ENCODE data around the gene NEGR1.

NEGR1 gene

GRCh38 chr1:71577451-71578131, 704.7 kb downstream of the NEGR1 start:
- H3K4me2 ChIP-seq (ENCODE audit: low read length) = no peak overlapping the region
- TF ChIP-seq CTCF (IDR thresholded peaks at IDR 0.05; ENCODE audit: low read depth, low read length) = no peak
- no peak for TF ChIP-seq EZH2phosphoT487 (IDR thresholded peaks at IDR 0.05; ENCODE audit: low read depth)
- H2AFZ ChIP-seq (ENCODE audit: low read depth, low read length) = no peak overlapping the region
- no peaks in the 10 kb centered on the region for H3K9me3 ChIP-seq (ENCODE audit: insufficient read depth, low read length)
- H3K9ac ChIP-seq (ENCODE audit: low read length) = no peak overlapping the region
- H3K27me3 ChIP-seq (ENCODE audit: low read depth, low read length) = no peaks in the 10 kb centered on the region
- H3K4me3 ChIP-seq (ENCODE audit: low read length) = no peak overlapping the region
- no peaks in the 10 kb centered on the region for H3K36me3 ChIP-seq (replicated peaks; ENCODE audit: low read depth, low read length)
- H4K20me1 ChIP-seq (ENCODE audit: insufficient read depth, low read length) = no peaks in the 10 kb centered on the region
- no peak overlapping the region for H3K27ac ChIP-seq (ENCODE audit: low read length)
- no peaks in the 10 kb centered on the region for H3K79me2 ChIP-seq (ENCODE audit: low read length)
- peaks cover 1% of the 10 kb centered on the region for H3K4me1 ChIP-seq (ENCODE audit: low read length)

GRCh38 chr1:71572038-71572437, 710.3 kb downstream of the NEGR1 start:
- Histone ChIP-seq H3K4me2 (ENCODE audit: low read length) (peak overlapping the region; percentile 44), H3K79me2 (ENCODE audit: low read length) (no peaks in the 10 kb centered on the region), H4K20me1 (ENCODE audit: insufficient read depth, low read length) (no peaks in the 10 kb centered on the region), H3K9me3 (ENCODE audit: insufficient read depth, low read length) (no peaks in the 10 kb centered on the region), H3K27me3 (ENCODE audit: low read depth, low read length) (no peaks in the 10 kb centered on the region), H3K4me1 (ENCODE audit: low read length) (peaks cover 10% of the 10 kb centered on the region), H2AFZ (ENCODE audit: low read depth, low read length) (peak overlapping the region; percentile 54; the same call in 1 of the 2 replicates), H3K9ac (ENCODE audit: low read length) (no peak overlapping the region), H3K27ac (ENCODE audit: low read length) (no peak overlapping the region), H3K4me3 (ENCODE audit: low read length) (no peak overlapping the region), H3K36me3 (replicated peaks; ENCODE audit: low read depth, low read length) (no peaks in the 10 kb centered on the region)
- no peak for TF ChIP-seq EZH2phosphoT487 (IDR thresholded peaks at IDR 0.05; ENCODE audit: low read depth)
- no peak for TF ChIP-seq CTCF (IDR thresholded peaks at IDR 0.05; ENCODE audit: low read depth, low read length)

GRCh38 chr1:71566413-71566812, 715.9 kb downstream of the NEGR1 start:
- no peak overlapping the region for H3K27ac ChIP-seq (ENCODE audit: low read length)
- no peaks in the 10 kb centered on the region for H3K79me2 ChIP-seq (ENCODE audit: low read length)
- no peaks in the 10 kb centered on the region for H3K27me3 ChIP-seq (ENCODE audit: low read depth, low read length)
- H4K20me1 ChIP-seq (ENCODE audit: insufficient read depth, low read length) = no peaks in the 10 kb centered on the region
- H3K4me2 ChIP-seq (ENCODE audit: low read length) = no peak overlapping the region
- no peaks in the 10 kb centered on the region for H3K9me3 ChIP-seq (ENCODE audit: insufficient read depth, low read length)
- peaks cover under 1% of the 10 kb centered on the region; the same call in 1 of the 2 replicates for H3K4me1 ChIP-seq (ENCODE audit: low read length)
- H3K4me3 ChIP-seq (ENCODE audit: low read length) = no peak overlapping the region
- H3K36me3 ChIP-seq (replicated peaks; ENCODE audit: low read depth, low read length) = no peaks in the 10 kb centered on the region
- no peak for TF ChIP-seq EZH2phosphoT487 (IDR thresholded peaks at IDR 0.05; ENCODE audit: low read depth)
- TF ChIP-seq CTCF (IDR thresholded peaks at IDR 0.05; ENCODE audit: low read depth, low read length) = no peak
- H2AFZ ChIP-seq (ENCODE audit: low read depth, low read length) = no peak overlapping the region
- no peak overlapping the region for H3K9ac ChIP-seq (ENCODE audit: low read length)

GRCh38 chr1:71565831-71566230, 716.5 kb downstream of the NEGR1 start:
- no peaks in the 10 kb centered on the region for H3K4me1 ChIP-seq (ENCODE audit: low read length)
- no peak overlapping the region for H3K4me2 ChIP-seq (ENCODE audit: low read length)
- TF ChIP-seq CTCF (IDR thresholded peaks at IDR 0.05; ENCODE audit: low read depth, low read length) = no peak
- no peak for TF ChIP-seq EZH2phosphoT487 (IDR thresholded peaks at IDR 0.05; ENCODE audit: low read depth)
- no peaks in the 10 kb centered on the region for H3K27me3 ChIP-seq (ENCODE audit: low read depth, low read length)
- H3K27ac ChIP-seq (ENCODE audit: low read length) = no peak overlapping the region
- H3K36me3 ChIP-seq (replicated peaks; ENCODE audit: low read depth, low read length) = no peaks in the 10 kb centered on the region
- H4K20me1 ChIP-seq (ENCODE audit: insufficient read depth, low read length) = no peaks in the 10 kb centered on the region
- H3K9ac ChIP-seq (ENCODE audit: low read length) = no peak overlapping the region
- H3K79me2 ChIP-seq (ENCODE audit: low read length) = no peaks in the 10 kb centered on the region
- no peaks in the 10 kb centered on the region for H3K9me3 ChIP-seq (ENCODE audit: insufficient read depth, low read length)
- no peak overlapping the region for H3K4me3 ChIP-seq (ENCODE audit: low read length)
- H2AFZ ChIP-seq (ENCODE audit: low read depth, low read length) = no peak overlapping the region
